ENCODE measurements around the gene LSP1. TPM values are rescaled to one million over a fixed set of nuclear protein-coding genes. Genes with fewer than 3 reads are reported as not detected.

Gene LSP1
- total and polyA plus RNA-seq, 2 of the 13 experiments (the other 11 are each of a cell fraction or from before 2014, with no cell fraction given): 0.59 to 1.00 TPM

DNA sequence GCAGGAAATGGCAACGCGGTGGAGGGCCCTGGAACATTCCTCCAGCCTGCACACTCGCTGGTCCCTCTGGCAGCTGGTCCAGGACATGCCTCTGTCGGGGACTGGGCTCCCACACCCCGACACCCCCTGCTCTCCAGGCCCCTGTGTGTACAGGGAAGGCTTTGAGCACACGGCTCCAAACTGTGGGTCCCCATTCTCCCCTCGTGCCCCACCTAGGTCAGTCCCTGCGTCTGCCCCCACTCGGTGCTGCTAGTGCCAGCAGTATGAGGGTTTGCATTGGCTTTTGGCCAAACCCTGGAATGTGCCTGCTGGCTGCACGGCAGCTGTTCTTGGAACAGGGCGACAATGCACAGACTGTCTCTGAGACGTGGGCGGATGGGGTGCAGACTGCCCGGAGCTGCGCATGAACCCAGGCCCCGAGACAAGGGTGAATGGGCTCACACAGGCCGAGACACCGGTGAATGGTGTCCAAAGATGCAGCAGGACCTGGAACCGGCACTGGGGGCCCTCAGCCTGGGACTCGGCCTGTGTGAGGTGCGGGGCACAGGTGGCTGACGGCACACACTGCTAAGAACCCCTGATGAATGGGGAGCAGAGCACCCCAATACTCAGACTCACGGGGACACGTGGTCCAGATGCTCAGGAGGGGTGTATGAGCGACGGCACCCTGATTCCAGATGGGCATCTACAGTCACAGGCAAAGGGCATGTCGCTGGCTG lies 25.6 kb upstream of the LSP1 start (continued):
- TF ChIP-seq, protein P1, sequence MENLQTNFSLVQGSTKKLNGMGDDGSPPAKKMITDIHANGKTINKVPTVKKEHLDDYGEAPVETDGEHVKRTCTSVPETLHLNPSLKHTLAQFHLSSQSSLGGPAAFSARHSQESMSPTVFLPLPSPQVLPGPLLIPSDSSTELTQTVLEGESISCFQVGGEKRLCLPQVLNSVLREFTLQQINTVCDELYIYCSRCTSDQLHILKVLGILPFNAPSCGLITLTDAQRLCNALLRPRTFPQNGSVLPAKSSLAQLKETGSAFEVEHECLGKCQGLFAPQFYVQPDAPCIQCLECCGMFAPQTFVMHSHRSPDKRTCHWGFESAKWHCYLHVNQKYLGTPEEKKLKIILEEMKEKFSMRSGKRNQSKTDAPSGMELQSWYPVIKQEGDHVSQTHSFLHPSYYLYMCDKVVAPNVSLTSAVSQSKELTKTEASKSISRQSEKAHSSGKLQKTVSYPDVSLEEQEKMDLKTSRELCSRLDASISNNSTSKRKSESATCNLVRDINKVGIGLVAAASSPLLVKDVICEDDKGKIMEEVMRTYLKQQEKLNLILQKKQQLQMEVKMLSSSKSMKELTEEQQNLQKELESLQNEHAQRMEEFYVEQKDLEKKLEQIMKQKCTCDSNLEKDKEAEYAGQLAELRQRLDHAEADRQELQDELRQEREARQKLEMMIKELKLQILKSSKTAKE (CRISPR knock-in tag; IDR thresholded peaks at IDR 0.05; ENCODE audit: borderline replicate concordance): peak; percentile 78
- TF ChIP-seq ZKSCAN8 (CRISPR knock-in tag; IDR thresholded peaks at IDR 0.05; ENCODE audit: borderline replicate concordance) (0 out of 2 replicates have a peak, but pooled peaks have one; percentile 39), CHCHD3 (CRISPR knock-in tag; IDR thresholded peaks at IDR 0.05) (no peak), ZFX (CRISPR knock-in tag; IDR thresholded peaks at IDR 0.05; ENCODE audit: low read depth) (peak; percentile 61; the same call in 1 of the 2 replicates), ZNF451 (CRISPR knock-in tag; IDR thresholded peaks at IDR 0.05) (0 out of 2 replicates have a peak, but pooled peaks have one; percentile 63), SNAPC2 (CRISPR knock-in tag; IDR thresholded peaks at IDR 0.05) (peak; percentile 79; the same call in 1 of the 2 replicates), ZNF501 (CRISPR knock-in tag; IDR thresholded peaks at IDR 0.05) (peak; percentile 48; the same call in 1 of the 2 replicates), SUZ12 (IDR thresholded peaks at IDR 0.05; ENCODE audit: low read depth, low read length) (no peak), MED1 (CRISPR knock-in tag; IDR thresholded peaks at IDR 0.05) (peak; percentile 64; the same call in 1 of the 2 replicates), MLXIP (CRISPR knock-in tag; IDR thresholded peaks at IDR 0.05; ENCODE audit: borderline replicate concordance) (no peak), MED13 (CRISPR knock-in tag; IDR thresholded peaks at IDR 0.05) (no peak), POLR2A (IDR thresholded peaks at IDR 0.05; ENCODE audit: insufficient read depth in 1 of 2, low read depth in 2 of 2, low read length in 2 of 2) (no peak), DMTF1 (CRISPR knock-in tag; IDR thresholded peaks at IDR 0.05) (no peak), MYC (CRISPR knock-in tag; IDR thresholded peaks at IDR 0.05; ENCODE audit: borderline replicate concordance) (peak; percentile 54; the same call in 1 of the 2 replicates), MIER3 (CRISPR knock-in tag; IDR thresholded peaks at IDR 0.05; ENCODE audit: borderline replicate concordance) (no peak)
- TF ChIP-seq, protein P2, sequence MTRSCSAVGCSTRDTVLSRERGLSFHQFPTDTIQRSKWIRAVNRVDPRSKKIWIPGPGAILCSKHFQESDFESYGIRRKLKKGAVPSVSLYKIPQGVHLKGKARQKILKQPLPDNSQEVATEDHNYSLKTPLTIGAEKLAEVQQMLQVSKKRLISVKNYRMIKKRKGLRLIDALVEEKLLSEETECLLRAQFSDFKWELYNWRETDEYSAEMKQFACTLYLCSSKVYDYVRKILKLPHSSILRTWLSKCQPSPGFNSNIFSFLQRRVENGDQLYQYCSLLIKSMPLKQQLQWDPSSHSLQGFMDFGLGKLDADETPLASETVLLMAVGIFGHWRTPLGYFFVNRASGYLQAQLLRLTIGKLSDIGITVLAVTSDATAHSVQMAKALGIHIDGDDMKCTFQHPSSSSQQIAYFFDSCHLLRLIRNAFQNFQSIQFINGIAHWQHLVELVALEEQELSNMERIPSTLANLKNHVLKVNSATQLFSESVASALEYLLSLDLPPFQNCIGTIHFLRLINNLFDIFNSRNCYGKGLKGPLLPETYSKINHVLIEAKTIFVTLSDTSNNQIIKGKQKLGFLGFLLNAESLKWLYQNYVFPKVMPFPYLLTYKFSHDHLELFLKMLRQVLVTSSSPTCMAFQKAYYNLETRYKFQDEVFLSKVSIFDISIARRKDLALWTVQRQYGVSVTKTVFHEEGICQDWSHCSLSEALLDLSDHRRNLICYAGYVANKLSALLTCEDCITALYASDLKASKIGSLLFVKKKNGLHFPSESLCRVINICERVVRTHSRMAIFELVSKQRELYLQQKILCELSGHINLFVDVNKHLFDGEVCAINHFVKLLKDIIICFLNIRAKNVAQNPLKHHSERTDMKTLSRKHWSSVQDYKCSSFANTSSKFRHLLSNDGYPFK (CRISPR knock-in tag; IDR thresholded peaks at IDR 0.05; ENCODE audit: borderline replicate concordance): peak; percentile 27; the same call in 1 of the 2 replicates
- TF ChIP-seq, protein P3, sequence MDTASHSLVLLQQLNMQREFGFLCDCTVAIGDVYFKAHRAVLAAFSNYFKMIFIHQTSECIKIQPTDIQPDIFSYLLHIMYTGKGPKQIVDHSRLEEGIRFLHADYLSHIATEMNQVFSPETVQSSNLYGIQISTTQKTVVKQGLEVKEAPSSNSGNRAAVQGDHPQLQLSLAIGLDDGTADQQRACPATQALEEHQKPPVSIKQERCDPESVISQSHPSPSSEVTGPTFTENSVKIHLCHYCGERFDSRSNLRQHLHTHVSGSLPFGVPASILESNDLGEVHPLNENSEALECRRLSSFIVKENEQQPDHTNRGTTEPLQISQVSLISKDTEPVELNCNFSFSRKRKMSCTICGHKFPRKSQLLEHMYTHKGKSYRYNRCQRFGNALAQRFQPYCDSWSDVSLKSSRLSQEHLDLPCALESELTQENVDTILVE (CRISPR knock-in tag; IDR thresholded peaks at IDR 0.05): no peak

Measured in HepG2 (cell line).